ENCODE results near the gene RRAGD.

The RRAGD gene

GRCh38 chr6:89412071-89413005 is at the start of gene RRAGD:
TSS of gene RRAGD (minus strand) at chr6:89412273. CDS start at chr6:89411993, 280 bp downstream.
- no peak for DNase-seq

- no peak for DNase-seq
These were observed 48.6 kb upstream of the RRAGD start for GRCh38 chr6:89460713-89461112.

DNA sequence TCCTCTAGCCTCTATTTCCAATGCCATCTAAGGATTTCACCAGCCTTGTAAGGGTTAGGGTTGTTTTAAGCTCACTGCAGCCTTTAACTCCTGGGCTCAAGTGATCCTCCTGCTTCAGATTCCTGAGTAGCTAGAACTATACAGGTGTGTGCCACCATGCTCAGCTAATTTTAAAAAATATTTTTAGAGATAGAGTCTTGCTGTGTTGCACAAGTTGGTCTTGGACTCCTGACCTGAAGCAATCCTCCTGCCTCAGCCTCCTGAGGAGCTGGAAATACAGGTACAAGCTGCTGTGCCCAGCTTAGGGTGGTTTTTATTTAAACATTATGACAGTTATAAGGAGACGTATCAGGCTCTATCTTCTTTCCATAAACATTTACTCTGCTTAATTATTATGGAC is 47.4 kb upstream of the RRAGD start:
- DNase-seq = no peak

- no peak for DNase-seq
These were observed 46.6 kb upstream of the RRAGD start for GRCh38 chr6:89458704-89459103.

DNA sequence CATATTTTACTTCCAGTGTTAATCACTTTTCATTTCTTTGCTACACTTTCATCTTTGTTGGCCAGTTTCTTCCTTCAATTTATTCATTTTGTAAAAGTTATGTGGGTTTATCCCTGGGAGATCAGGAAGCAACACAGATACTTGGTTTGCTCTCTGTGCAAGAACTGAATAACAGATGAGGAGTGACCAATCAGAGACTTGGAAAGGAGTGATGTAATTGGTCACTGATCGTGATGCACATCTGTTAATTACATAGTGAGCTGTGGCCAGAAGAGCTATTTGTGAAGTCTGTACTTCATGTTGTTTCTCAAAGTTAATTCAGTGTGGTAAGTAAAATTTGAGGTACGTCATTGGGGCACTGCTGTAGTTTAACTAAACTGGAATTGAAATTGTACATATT is 42.2 kb upstream of the RRAGD start:
- no peak for DNase-seq

DNA sequence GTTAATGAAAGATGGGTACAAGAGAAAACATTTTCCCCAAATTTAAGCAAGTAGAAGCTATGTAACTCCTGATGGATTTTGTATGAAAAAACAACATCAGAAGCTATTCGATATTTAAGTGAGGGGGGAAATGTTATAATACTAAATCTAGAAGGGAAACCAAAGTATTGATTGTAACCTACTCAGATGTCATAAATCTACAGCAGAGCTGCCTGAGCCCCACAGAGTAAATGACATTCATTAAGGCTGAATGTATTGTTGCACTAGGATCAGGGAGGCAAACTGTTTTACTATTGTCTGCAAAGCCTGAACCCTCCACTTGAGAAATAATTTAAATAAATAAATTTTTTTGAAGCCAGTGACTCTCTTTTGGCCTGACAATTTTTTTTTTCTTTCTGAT is 40.2 kb upstream of the RRAGD start:
- DNase-seq = no peak

DNA sequence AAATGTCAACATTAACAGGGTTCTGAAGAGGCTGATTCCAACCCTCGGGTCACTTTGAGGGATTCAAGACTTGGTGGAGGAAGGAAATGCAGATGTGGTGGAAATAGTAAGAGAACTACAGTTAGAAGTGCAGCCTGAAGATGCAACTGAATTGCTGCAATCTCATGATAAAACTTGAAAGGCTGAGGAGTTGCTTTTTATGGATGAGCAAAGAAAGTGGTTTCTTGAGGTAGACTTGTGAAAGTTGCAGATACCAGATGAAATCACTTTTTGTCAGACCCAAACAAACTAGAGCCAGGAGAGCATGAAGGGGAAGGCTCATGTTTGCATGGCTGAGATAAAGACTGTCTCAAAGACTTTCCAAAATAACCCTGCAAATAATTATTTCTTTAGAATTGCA is 37.1 kb upstream of the RRAGD start:
- no peak for DNase-seq

DNA sequence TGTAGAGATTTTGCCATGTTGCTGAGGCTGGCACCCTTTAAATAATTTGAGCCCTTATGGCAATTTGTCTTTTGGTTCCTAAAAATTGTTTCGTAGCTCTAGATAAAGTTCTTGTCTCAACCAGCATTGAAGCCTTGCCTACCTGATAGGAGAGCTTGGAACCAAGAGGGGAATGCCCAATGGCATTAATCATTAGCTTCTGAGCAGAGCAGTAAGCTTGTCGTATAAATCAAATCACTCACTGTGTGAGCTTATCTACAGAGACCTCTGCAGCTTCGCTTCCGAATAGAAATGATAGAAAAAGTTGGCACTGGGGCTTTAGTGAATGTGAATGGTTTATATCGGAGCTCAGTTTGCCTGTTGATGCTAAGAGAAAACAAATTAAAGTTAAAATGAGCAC is 31.6 kb upstream of the RRAGD start:
- no peak for DNase-seq

DNA sequence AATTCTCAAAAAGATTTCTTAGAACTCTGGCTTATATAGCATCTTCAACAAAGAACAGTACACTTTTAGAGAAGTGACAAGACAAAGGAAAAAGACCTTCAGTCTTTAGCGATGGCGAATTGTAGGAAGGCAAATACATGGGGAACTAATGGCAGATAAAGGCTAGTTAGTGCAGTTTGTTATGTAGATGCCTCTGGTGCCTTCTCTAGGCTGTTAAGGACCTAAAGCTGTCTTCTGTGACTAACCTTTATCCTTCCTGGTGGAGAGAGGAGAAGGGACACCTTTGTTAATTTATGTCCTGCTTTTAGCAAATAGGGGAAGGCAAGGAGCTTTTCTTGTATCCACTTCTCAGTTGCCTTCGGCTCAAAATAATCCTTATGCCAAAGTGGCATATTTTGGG is 28.1 kb upstream of the RRAGD start:
- DNase-seq = no peak

DNA sequence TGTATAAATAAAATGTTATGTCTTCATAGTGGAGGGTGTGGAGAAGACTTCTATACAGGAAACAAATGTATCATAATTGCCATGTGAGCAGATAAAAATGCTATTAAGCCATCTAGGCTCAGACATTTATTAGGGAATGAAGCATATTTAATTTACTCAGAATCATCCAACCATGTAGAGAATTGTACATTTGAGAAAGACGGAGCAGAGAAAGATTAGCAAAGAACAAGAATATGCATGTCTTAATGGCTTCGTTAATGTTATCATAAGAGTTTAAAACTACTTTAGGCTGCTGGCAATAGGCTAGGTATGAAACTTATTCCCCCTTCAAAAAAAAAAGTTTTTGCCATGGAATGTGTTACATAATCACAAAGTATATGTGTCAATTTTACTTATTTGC is 26.9 kb upstream of the RRAGD start:
- no peak for DNase-seq

DNA sequence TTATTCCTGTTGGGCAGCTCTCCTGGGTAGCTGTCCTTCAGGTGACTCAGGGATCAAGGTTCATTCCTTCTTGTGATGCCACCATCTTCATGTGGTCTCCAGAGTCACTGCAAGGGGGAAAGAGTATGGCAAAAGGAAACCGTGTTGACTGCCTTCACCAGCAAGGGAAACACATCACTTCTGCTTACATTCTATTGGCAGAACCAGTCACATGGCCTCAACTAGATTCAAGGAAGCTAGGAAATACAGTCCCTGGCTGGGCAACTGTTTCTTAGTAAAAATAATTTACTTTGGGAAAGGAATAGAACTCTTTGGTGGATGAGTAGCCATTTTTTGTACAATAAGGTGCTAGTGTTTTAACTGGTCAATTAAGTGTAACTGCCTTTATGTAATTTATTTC is 26.2 kb upstream of the RRAGD start:
- no peak for DNase-seq

GRCh38 chr6:89436226-89436625 is 24.2 kb upstream of the RRAGD start:
- no peak for DNase-seq

DNA sequence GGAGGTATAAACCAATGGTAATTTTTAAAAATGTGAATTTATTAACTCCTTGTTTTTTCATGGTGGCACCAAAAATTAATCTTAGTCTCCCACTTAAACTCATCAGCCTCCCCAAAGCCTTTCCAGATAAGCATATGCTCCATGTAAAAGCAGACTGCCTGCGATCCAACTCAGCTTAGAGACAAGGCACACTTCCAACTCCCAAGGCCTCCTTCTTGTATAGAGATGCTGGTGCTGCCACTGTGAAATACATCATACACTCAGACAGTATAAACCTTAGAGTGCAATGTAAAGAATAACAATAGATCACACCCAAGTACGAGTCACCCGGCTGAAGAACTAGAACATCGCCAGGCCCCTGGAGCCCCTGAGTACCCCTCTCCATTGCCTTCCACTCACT is 22.9 kb upstream of the RRAGD start:
- no peak for DNase-seq

GRCh38 chr6:89434150-89434499 is 22.1 kb upstream of the RRAGD start:
- DNase-seq = no peak

DNA sequence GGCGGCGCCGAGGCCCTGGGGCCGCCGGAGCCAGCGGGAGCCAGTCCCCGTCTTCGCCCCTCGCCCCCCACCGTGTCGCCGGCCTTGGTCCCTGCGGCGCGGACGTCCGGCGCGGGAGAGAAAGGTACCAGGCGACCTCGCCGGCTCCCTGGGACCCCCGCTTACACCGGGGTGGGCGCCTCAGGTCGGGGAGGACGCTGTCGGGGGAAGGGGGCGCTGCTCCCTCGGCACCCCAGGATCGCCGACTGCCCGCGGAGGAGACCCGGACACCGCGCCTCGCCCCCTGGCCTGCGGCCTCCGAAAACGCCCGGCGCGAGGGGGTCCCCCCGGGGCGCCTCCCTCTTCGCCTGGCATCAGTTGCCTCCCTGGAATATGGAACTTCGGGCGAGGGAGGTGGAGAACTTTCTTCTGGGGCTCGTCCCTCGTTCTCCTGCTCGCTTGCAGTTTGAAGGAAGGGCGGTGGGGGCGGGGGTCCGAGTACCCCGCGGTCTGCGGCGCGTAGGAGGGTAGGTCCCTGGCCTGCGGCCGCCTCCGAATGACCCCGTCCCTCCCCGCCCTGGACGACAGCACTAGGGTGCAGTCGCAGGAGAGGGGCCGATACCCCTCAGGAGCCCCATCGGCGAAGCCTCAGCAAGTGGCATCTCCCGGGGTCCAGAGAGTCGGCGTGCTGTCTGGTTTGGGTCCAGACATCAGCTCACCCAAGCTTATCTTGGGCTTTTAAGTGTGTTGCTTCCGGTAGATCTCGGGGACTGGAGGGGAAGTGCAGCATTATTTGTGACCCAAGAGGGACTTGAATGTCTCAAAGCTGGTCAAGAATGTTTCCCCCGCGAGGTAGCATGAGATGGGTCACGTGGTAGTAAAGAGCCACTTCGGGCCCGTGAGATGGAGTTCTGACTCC is 21.4 kb upstream of the RRAGD start:
- no peak for DNase-seq

DNA sequence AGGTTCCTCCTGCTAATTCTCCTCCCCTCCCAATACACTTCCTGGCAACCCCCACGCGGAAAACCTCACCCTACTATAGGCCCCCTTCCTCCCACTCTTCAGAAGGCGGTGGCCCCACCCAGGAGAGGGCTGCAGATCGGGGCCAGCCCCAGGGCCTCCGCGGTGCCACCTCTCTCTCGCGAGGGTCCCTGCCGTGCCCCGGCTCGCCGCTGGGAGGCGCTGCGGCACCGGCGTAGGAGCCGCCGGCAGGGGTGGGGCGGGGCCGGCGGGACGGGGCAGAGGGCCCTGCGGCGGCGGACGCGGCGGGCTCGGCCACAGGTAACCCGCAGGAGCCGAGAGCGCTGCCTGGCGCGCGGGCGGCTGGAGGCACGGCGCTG is 20.8 kb upstream of the RRAGD start, which contains the start of gene ANKRD6:
Gene ANKRD6, plus strand, starts transcription at position 278 of the 377 bp plus-strand sequence. CDS start 133,825 bp downstream, outside the sequence.
- no peak for DNase-seq

DNA sequence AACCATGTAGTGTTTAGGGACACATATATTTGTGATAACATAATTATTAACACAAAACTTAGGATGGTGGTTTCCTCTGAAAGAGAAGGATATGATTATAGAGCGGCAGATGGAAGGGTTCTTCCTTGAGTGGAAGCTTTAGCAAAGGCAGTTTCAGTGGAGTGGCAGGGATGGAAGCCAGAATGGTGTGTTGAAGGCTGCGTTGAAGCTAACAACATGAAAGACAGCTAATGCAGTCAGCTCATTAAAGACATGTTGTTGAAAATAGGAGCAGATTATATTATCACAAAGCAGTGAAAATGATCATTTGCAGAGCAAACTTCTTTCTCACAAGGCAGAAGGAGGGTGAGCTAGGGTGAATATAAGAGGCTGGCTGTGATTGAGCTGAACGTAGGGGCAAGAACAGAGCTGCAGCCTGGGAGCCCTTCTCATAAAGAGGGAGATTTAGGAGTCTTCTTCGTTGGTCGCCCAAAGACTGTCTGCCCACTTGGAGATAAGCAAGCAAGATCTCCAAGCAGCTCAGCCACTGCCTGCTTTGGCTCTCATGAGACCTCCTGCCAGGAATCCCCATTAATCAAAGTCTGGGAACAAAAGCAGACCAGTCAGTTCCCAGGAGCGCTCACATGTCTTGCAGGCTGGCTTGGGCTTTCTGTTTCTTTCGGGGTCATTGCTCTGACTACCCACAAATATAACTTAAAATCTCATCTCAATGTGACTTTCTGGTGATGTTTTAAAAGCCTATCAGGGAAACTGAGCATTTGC is 18.3 kb upstream of the RRAGD start:
- DNase-seq = no peak

DNA sequence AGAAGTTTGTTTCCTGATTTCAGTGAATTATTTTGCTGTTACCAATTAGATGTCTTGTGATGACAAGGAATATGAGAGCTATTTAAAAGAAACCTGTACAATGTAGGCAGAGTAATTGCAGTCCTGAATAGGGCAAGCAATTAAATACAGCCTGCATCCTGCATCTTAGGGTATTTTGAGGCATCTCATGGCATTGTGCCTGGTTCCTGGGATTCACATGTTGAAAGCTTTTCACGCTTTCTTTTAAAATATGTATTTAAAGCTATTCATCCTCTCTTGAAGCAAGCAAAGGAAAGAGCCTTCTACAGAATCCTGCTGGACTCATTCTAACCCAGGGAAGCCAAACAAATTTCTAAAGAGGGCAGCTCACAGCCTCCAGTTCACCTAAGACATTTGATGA is 4.7 kb upstream of the RRAGD start:
- no peak for DNase-seq

DNA sequence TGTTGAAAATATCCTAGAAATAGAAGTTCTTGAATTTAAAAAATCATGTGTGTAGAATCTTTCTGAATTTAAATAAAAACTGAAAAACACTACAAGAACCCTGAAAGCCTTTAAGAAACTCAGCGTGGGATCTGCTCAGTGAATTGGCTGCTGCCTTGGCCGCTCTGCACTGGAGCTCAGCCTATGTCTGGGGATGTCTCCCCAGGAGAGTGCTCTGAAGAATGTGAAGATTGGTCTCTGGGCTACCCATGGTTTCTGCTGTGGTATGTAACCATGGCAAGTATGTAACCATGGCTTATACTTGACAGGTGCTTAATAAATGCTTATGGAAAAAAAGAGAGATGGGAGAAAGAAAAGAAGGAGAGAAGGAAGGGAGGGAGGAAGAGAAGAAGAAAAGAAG is 3.1 kb upstream of the RRAGD start:
- no peak for DNase-seq

GRCh38 chr6:89414215-89414614 is 2.1 kb upstream of the RRAGD start:
- no peak for DNase-seq

DNA sequence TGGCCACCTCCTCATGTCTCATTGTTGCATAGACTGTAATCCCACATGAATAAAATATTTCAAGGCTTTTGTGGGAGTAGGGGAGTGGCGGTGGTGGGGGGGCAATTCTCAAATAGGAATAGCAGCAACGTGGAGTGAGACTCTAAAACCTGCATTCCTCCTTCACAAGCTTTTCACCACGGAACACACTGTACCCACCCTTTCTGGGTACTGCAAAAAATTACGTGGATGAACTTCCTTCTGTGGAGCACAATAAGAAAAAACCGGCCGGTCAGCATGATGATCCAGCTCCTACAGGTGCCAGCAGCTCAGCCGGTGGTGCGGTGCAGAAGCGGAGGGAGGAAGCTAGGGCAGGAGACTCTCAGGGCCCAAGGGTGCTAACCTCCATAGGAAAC is 930 bp upstream of the RRAGD start:
- no peak for DNase-seq

- no peak for DNase-seq
These were observed 665 bp downstream of the RRAGD start for GRCh38 chr6:89411145-89412070.
